Activated naive CD4-positive, alpha-beta T cell treated with anti-CD3 and anti-CD28 coated beads, Interleukin-2, amount 50 U/mL, for 72 hours (primary cell): ENCODE measurements around the gene POLR3GL. TPM values are rescaled to one million over a fixed set of nuclear protein-coding genes. Genes with fewer than 3 reads are reported as not detected.
"Not testable (repeated sequence)": the region's sequence is repeated elsewhere in the genome, so short reads cannot be mapped to it uniquely, and the experiment has no call there.

Source experiments
- ATAC-seq, 2 donors: fragments of 150-1000 bp; cut with Tn5 transposase; 2 replicates each; pipeline ENCODE4 v1.10.0; 2021; ENCODE audit warnings: mild to moderate bottlenecking in 2 of 2, moderate library complexity in 2 of 2
- DNase-seq, 2 donors: peaks; one replicate each; pipeline ENCODE4 v3.0.0; 2021 to 2022; ENCODE audit warnings: low spot score in 2 of 2
- H3K27ac Mint-ChIP-seq, 2 donors: one replicate each; pipeline ENCODE4 v1.8.0; 2022; ENCODE audit warnings: mild to moderate bottlenecking in 2 of 2, mixed read lengths in 2 of 2
- H3K36me3 Mint-ChIP-seq, 2 donors: one replicate each; pipeline ENCODE4 v1.8.0; 2022; ENCODE audit warnings: mixed read lengths in 2 of 2
- H3K9me3 Mint-ChIP-seq, 2 donors: one replicate each; pipeline ENCODE4 v1.8.0; 2022; ENCODE audit warnings: mixed read lengths in 2 of 2
- total RNA-seq, 2 donors: library from RNA; stranded (reverse); gene quantifications; one replicate each; pipeline ENCODE4 v1.2.3, GENCODE V29; 2022

The POLR3GL gene
- total RNA-seq: 10 to 100 TPM; 22.0 to 31.9 TPM

- H3K27ac Mint-ChIP-seq: peak within 1 kb of the TSS; percentile 83 to 86
- H3K36me3 Mint-ChIP-seq: peaks cover 11 to 20% of the 10 kb centered on the region in 2 donors
- peak; percentile 89 to 91 for ATAC-seq
- H3K9me3 Mint-ChIP-seq: peaks cover 0 to 9% of the 10 kb centered on the region in 2 donors
- peak; percentile 85 to 91 for DNase-seq
Measured at GRCh38 chr1:145964328-145965118, at the start of gene POLR3GL, which contains the start of gene ANKRD34A. TSS of gene POLR3GL (plus strand) at chr1:145964690. CDS start at chr1:145974866, 10,176 bp downstream. TSS of gene ANKRD34A (minus strand) at chr1:145964575. CDS start at chr1:145961759, 2,816 bp downstream.

- ATAC-seq (no peak), DNase-seq (no peak)
- H3K9me3 Mint-ChIP-seq: no peaks in the 10 kb centered on the region
- H3K27ac Mint-ChIP-seq: peak overlapping the region in 1 of 2 donors; percentile 90
- peaks cover 15 to 16% of the 10 kb centered on the region in 2 donors for H3K36me3 Mint-ChIP-seq
Measured at GRCh38 chr1:145916745-145917144, 47.7 kb upstream of the POLR3GL start.

- DNase-seq: no peak
- no peak for ATAC-seq
Measured at GRCh38 chr1:145917595-145917994, 46.9 kb upstream of the POLR3GL start.

GRCh38 chr1:145918144-145918991, 46.1 kb upstream of the POLR3GL start, which contains the start of gene PEX11B:
TSS of gene PEX11B (minus strand) at chr1:145918717. CDS start at chr1:145918688, 29 bp downstream.
- Mint-ChIP-seq H3K9me3 (no peaks in the 10 kb centered on the region), H3K36me3 (peaks cover 16 to 21% of the 10 kb centered on the region in 2 donors), H3K27ac (peak within 1 kb of the TSS; percentile 90 to 97)
- peak; percentile 90 to 93 for ATAC-seq
- peak; percentile 90 to 92 for DNase-seq

More at GRCh38 chr1:145917595-145917994, 46.9 kb upstream of the POLR3GL start:
- H3K27ac Mint-ChIP-seq: peak overlapping the region; percentile 90
- H3K9me3 Mint-ChIP-seq: no peaks in the 10 kb centered on the region
- H3K36me3 Mint-ChIP-seq: peaks cover 15 to 16% of the 10 kb centered on the region in 2 donors

GRCh38 chr1:145918992-145919939, 45.2 kb upstream of the POLR3GL start:
- peak in 1 of 2 donors; percentile 68 for DNase-seq

GRCh38 chr1:145920297-145920696, 44.2 kb upstream of the POLR3GL start:
- DNase-seq, H3K9me3 Mint-ChIP-seq, ATAC-seq: not testable (repeated sequence)
- Mint-ChIP-seq H3K27ac (peak overlapping the region; percentile 46 to 90), H3K36me3 (peaks cover 16 to 22% of the 10 kb centered on the region in 2 donors)

More at GRCh38 chr1:145918992-145919939, 45.2 kb upstream of the POLR3GL start:
- Mint-ChIP-seq H3K36me3 (peaks cover 16 to 22% of the 10 kb centered on the region in 2 donors), H3K9me3 (no peaks in the 10 kb centered on the region), H3K27ac (peak overlapping the region; percentile 90 to 97)
- ATAC-seq: peak; percentile 34 to 41

- DNase-seq (no peak), ATAC-seq (no peak)
- Mint-ChIP-seq H3K9me3 (no peaks in the 10 kb centered on the region), H3K27ac (no peak overlapping the region), H3K36me3 (peaks cover 7 to 11% of the 10 kb centered on the region in 2 donors)
Measured at GRCh38 chr1:145922266-145922665, 42.2 kb upstream of the POLR3GL start.

- H3K9me3 Mint-ChIP-seq: no peaks in the 10 kb centered on the region
- DNase-seq (peak; percentile 47 to 68), ATAC-seq (peak; percentile 61 to 72)
- H3K27ac Mint-ChIP-seq: no peak overlapping the region
- peaks cover 0 to 13% of the 10 kb centered on the region in 2 donors for H3K36me3 Mint-ChIP-seq
Measured at GRCh38 chr1:145926686-145927062, 37.8 kb upstream of the POLR3GL start.

GRCh38 chr1:145927063-145927886, 37.2 kb upstream of the POLR3GL start, which contains the start of gene RBM8A:
TSS of gene RBM8A (minus strand) at chr1:145927484. CDS start at chr1:145927426, 58 bp downstream.
- no peaks in the 10 kb centered on the region for H3K9me3 Mint-ChIP-seq
- peak within 1 kb of the TSS in 1 of 2 donors; percentile 92 for H3K27ac Mint-ChIP-seq
- ATAC-seq (peak; percentile 95 to 97), DNase-seq (peak; percentile 89 to 93)
- peaks cover 0 to 13% of the 10 kb centered on the region in 2 donors for H3K36me3 Mint-ChIP-seq

GRCh38 chr1:145927916-145928643, 36.4 kb upstream of the POLR3GL start:
- Mint-ChIP-seq H3K9me3 (no peaks in the 10 kb centered on the region), H3K36me3 (peaks cover 0 to 10% of the 10 kb centered on the region in 2 donors), H3K27ac (peak overlapping the region in 1 of 2 donors; percentile 92)
- DNase-seq: no peak
- no peak for ATAC-seq

- not testable (repeated sequence) for H3K9me3 Mint-ChIP-seq, ATAC-seq
- DNase-seq: peak in 1 of 2 donors; percentile 25
Measured at GRCh38 chr1:145932522-145933009, 31.9 kb upstream of the POLR3GL start.

GRCh38 chr1:145935708-145936107, 28.8 kb upstream of the POLR3GL start:
- Mint-ChIP-seq H3K9me3 (no peaks in the 10 kb centered on the region), H3K36me3 (peaks cover 0 to 13% of the 10 kb centered on the region in 2 donors), H3K27ac (no peak overlapping the region)
- DNase-seq (no peak), ATAC-seq (no peak)

More at GRCh38 chr1:145932522-145933009, 31.9 kb upstream of the POLR3GL start:
- Mint-ChIP-seq H3K27ac (peak overlapping the region; percentile 37 to 82), H3K36me3 (peaks cover 0 to 16% of the 10 kb centered on the region in 2 donors)

GRCh38 chr1:145936247-145936646, 28.2 kb upstream of the POLR3GL start:
- no peak overlapping the region for H3K27ac Mint-ChIP-seq
- DNase-seq (no peak), ATAC-seq (no peak)
- H3K36me3 Mint-ChIP-seq: peaks cover 0 to 9% of the 10 kb centered on the region in 2 donors
- H3K9me3 Mint-ChIP-seq: no peaks in the 10 kb centered on the region

- Mint-ChIP-seq H3K36me3 (peaks cover 0 to 9% of the 10 kb centered on the region in 2 donors), H3K9me3 (no peaks in the 10 kb centered on the region), H3K27ac (no peak overlapping the region)
- DNase-seq (no peak), ATAC-seq (no peak)
Measured at GRCh38 chr1:145937436-145937835, 27.1 kb upstream of the POLR3GL start.
